Measurements from ENCODE around the gene GRB10.

GRB10 gene

DNA sequence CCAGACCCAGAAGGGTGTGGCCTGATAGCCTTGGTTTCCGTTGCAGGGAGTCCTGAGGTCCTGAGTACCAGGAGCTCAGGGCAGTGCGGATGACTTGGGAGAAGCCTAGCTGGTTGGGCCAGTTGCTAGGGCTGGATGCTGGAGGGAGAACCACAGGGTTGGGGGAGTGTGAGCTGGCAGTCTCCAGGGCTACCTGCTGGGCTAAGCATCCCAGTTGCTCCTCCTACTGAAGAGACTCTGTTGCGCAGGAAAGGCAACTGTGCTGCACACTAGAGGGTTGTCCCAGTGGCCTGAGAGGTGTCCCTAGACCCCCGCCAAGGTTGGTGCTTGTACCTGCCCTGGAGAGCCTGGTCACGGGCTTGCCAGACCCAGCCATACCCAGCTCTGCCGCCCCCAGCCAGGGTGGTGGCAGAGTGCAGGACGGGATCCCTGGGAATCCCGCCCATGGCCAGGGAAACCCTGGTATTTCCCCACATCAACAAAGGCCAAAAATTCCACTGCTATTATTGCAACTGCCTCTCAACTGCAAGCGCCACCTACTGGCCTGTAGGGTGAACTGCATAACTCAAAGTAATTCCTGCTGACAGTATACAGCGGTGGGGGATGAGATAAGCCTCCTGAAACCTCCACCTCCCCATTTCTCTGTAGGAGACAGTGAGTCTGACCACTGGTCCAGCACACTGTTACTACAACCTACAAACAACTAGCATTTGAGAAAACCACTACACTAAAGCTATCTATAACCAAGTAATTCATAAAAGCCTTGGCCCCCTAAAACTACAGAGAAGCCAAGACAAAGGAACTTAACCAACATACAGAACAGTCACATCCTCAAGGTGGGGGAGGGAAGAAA lies 149.9 kb downstream of the GRB10 start:
- H3K9me3 ChIP-seq (ENCODE audit: control insufficient read depth, low read length) = no peaks in the 10 kb centered on the region
- no peaks in the 10 kb centered on the region for H3K27me3 ChIP-seq (replicated peaks; ENCODE audit: control insufficient read depth, insufficient read depth, low read length, poor library complexity, severe bottlenecking)
- no peak overlapping the region for H3K27ac ChIP-seq (ENCODE audit: insufficient read depth, low read length, poor library complexity, severe bottlenecking)
- H3K36me3 ChIP-seq (ENCODE audit: control insufficient read depth, insufficient read depth, low read length) = no peaks in the 10 kb centered on the region
- H3K4me1 ChIP-seq (ENCODE audit: control insufficient read depth, insufficient read depth, low read length, poor library complexity, severe bottlenecking) = no peaks in the 10 kb centered on the region
- DNase-seq = peak; percentile 24 to 53 (median 26)
- H3K4me3 ChIP-seq (ENCODE audit: insufficient read depth, low read depth, low read length, poor library complexity, severe bottlenecking) = no peak overlapping the region

DNA sequence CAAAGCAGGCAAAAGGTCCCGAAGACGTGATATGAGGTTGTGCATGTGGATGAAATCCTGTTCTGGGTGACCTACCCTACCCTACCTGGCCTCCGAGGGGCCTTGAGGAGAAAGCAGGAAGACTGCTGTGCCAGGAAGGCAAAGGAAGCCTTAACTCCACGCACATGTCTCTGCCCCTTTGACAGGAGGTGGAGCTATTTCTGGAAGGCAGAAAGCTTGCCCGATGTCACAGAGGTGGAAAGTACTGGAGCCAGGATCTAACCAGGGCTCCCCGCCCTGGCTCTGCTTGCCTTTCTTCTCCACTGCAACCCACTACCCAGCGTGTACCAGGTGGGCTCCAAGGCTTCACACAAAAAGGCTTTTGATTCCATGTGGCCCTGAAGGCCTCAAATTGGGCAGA lies 151.1 kb downstream of the GRB10 start:
- Histone ChIP-seq H3K4me1 (ENCODE audit: control insufficient read depth, insufficient read depth, low read length, poor library complexity, severe bottlenecking) (no peaks in the 10 kb centered on the region), H3K27me3 (replicated peaks; ENCODE audit: control insufficient read depth, insufficient read depth, low read length, poor library complexity, severe bottlenecking) (no peaks in the 10 kb centered on the region), H3K36me3 (ENCODE audit: control insufficient read depth, insufficient read depth, low read length) (no peaks in the 10 kb centered on the region), H3K9me3 (ENCODE audit: control insufficient read depth, low read length) (no peaks in the 10 kb centered on the region), H3K4me3 (ENCODE audit: insufficient read depth, low read depth, low read length, poor library complexity, severe bottlenecking) (no peak overlapping the region), H3K27ac (ENCODE audit: insufficient read depth, low read length, poor library complexity, severe bottlenecking) (no peak overlapping the region)
- DNase-seq = no peak

DNA sequence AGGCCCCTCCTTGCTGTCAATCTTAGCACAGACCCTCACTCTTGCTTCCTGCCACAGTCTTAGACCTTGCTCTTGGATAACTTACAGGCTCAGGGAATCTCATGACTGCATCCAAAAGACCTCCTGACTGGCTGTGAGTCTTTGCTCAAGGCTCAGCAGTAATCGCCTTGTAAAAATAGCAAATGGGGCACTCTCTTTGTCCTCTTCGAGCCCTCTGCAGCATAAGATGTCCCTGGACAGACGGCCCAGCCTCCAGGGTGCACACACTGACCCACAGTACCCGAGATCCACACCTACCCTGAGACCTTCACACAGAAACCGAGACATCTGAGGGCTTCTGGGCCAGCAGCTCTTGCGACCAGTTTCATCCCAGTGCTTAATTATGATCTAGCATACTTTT lies 151.6 kb downstream of the GRB10 start:
- no peak overlapping the region for H3K27ac ChIP-seq (ENCODE audit: insufficient read depth, low read length, poor library complexity, severe bottlenecking)
- H3K27me3 ChIP-seq (replicated peaks; ENCODE audit: control insufficient read depth, insufficient read depth, low read length, poor library complexity, severe bottlenecking) = no peaks in the 10 kb centered on the region
- no peak for DNase-seq
- H3K4me3 ChIP-seq (ENCODE audit: insufficient read depth, low read depth, low read length, poor library complexity, severe bottlenecking) = no peak overlapping the region
- no peaks in the 10 kb centered on the region for H3K36me3 ChIP-seq (ENCODE audit: control insufficient read depth, insufficient read depth, low read length)
- no peaks in the 10 kb centered on the region for H3K4me1 ChIP-seq (ENCODE audit: control insufficient read depth, insufficient read depth, low read length, poor library complexity, severe bottlenecking)
- no peaks in the 10 kb centered on the region for H3K9me3 ChIP-seq (ENCODE audit: control insufficient read depth, low read length)

DNA sequence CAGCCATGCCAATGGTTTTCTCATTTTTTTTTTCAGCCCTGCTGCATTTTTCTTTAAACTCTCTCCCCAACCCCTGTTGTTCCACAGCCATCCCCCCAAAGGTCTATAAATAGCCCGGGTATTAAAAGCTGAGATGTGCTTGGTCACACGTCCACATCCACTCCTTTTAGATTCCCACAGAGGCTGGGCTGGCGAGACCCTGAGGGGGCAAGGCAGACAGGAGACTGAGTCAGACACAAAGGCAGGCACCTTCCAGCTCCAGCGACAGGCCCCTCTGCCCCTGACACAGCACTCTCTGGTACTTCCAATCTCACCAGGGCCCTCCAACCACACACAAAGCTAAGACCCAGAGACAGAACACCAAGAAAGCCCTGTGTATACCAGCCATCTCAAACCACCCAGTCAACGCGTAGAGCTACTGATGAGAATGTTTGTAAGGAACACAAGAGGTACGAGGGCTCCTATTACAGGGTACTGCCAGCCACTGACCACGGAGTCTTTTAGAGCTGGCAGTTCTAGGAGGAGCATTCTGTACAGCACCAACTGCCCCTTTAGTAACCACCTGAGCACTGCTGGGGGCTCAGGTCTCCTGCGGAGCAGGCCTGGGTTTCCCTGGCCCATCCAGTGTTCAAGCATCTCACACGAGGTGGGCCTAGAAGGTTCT lies 153.3 kb downstream of the GRB10 start:
- Histone ChIP-seq H3K27ac (ENCODE audit: insufficient read depth, low read length, poor library complexity, severe bottlenecking) (no peak overlapping the region), H3K9me3 (ENCODE audit: control insufficient read depth, low read length) (no peaks in the 10 kb centered on the region), H3K36me3 (ENCODE audit: control insufficient read depth, insufficient read depth, low read length) (no peaks in the 10 kb centered on the region), H3K4me3 (ENCODE audit: insufficient read depth, low read depth, low read length, poor library complexity, severe bottlenecking) (no peak overlapping the region), H3K4me1 (ENCODE audit: control insufficient read depth, insufficient read depth, low read length, poor library complexity, severe bottlenecking) (no peaks in the 10 kb centered on the region), H3K27me3 (replicated peaks; ENCODE audit: control insufficient read depth, insufficient read depth, low read length, poor library complexity, severe bottlenecking) (no peaks in the 10 kb centered on the region)
- no peak for DNase-seq

DNA sequence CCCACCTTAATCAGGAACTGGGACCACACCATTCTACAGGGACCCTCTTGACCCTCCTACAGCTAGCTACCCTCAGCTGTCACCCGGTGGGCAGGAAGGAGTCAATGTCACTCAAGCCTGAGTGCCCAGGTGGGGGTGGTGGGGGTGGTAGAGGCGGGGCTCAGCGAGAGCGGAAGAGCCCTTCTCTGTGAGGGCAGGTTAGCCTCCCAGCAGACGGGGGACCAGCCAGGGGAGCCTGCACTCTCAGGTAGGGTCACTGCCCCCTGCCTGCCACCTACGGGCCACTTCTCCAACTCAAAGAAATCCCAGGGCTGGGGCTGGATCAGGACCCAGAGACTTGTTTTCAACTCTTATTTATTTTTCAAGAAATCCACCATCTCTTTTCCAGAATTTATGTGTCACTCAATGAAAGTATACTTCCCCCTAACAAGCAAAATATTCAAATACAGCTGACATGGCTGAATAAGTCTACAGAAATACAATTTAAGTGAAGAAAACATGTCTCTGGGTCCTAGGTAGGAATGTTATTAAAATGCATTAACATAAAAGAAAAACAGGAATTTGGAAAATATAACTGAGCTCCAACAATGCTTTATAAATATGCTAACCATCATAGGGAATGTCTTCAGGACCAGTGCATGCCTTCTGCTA lies 154.1 kb downstream of the GRB10 start:
- H3K4me3 ChIP-seq (ENCODE audit: insufficient read depth, low read depth, low read length, poor library complexity, severe bottlenecking) = no peak overlapping the region
- no peaks in the 10 kb centered on the region for H3K27me3 ChIP-seq (replicated peaks; ENCODE audit: control insufficient read depth, insufficient read depth, low read length, poor library complexity, severe bottlenecking)

DNA sequence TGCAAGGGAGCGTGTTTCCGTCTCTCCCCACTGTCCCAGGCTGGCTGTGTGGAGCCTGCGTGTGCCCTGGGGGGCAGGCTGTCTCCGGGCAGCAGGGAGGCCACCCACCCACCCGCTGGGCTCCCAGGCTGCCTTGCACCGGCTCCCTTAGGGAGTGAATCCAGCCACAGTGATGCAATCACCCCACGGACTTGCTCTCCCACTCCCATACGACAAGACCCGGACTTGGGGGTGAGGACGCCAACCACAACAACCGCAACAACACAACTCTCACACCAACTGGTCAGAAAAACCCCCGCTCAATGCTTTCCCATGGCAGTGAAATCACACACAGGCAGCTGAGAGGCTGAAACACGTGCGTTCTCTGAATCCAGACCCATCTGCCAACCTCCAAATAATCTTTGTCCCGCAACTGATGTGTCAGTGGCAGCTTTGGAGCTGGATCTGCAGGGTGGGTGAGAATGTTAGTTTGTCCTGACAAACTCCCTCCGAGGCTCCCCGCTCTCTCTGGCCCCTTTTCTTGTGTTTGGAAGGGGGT lies 154.8 kb downstream of the GRB10 start:
- Histone ChIP-seq H3K9me3 (ENCODE audit: control insufficient read depth, low read length) (no peaks in the 10 kb centered on the region), H3K27me3 (replicated peaks; ENCODE audit: control insufficient read depth, insufficient read depth, low read length, poor library complexity, severe bottlenecking) (no peaks in the 10 kb centered on the region), H3K36me3 (ENCODE audit: control insufficient read depth, insufficient read depth, low read length) (no peaks in the 10 kb centered on the region), H3K4me1 (ENCODE audit: control insufficient read depth, insufficient read depth, low read length, poor library complexity, severe bottlenecking) (no peaks in the 10 kb centered on the region), H3K4me3 (ENCODE audit: insufficient read depth, low read depth, low read length, poor library complexity, severe bottlenecking) (no peak overlapping the region), H3K27ac (ENCODE audit: insufficient read depth, low read length, poor library complexity, severe bottlenecking) (no peak overlapping the region)
- DNase-seq = no peak

More for the DNA sequence above, 154.1 kb downstream of the GRB10 start:
- H3K27ac ChIP-seq (ENCODE audit: insufficient read depth, low read length, poor library complexity, severe bottlenecking) = no peak overlapping the region
- H3K36me3 ChIP-seq (ENCODE audit: control insufficient read depth, insufficient read depth, low read length) = no peaks in the 10 kb centered on the region
- H3K9me3 ChIP-seq (ENCODE audit: control insufficient read depth, low read length) = no peaks in the 10 kb centered on the region
- DNase-seq = no peak
- H3K4me1 ChIP-seq (ENCODE audit: control insufficient read depth, insufficient read depth, low read length, poor library complexity, severe bottlenecking) = no peaks in the 10 kb centered on the region

DNA sequence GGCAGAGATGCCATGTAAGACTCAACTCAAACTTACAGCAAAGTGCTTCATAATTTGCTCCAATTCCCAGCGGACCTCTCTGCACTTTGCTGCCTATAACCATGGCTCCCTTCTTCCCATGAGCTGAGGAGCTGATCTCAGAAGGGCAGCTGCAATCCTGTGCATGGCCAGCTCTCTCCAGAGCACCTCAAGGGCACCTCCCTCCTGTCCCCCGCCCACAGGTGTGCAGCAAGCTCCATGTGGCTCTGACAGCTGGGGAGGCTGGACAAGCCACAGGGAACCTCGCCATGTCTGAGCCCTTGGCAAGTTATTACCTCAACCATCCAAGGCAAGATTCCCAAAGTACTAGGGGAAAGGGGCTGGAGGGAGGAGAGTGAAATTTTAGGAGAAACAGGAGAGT lies 156.4 kb downstream of the GRB10 start:
- Histone ChIP-seq H3K27ac (ENCODE audit: insufficient read depth, low read length, poor library complexity, severe bottlenecking) (no peak overlapping the region), H3K27me3 (replicated peaks; ENCODE audit: control insufficient read depth, insufficient read depth, low read length, poor library complexity, severe bottlenecking) (no peaks in the 10 kb centered on the region), H3K4me3 (ENCODE audit: insufficient read depth, low read depth, low read length, poor library complexity, severe bottlenecking) (no peak overlapping the region), H3K4me1 (ENCODE audit: control insufficient read depth, insufficient read depth, low read length, poor library complexity, severe bottlenecking) (no peaks in the 10 kb centered on the region), H3K36me3 (ENCODE audit: control insufficient read depth, insufficient read depth, low read length) (no peaks in the 10 kb centered on the region), H3K9me3 (ENCODE audit: control insufficient read depth, low read length) (no peaks in the 10 kb centered on the region)
- DNase-seq = no peak

DNA sequence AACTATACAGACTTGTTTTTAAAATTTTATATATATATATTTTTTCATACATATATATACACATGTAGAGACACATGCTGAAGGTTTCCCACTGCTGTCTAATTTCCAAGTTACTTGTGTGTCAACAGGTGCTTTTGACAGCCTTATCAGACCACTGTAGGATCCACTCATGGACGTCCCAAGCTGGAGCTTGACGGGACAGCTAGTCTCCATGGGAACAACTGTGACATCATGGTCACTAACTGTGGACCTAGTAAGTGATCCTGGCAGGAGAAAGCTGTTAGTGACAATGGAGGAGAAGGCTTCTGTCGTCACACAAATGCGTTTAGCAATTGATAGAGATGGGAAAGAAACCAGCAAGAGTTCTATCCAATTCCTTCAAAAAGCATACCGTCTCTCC lies 157.3 kb downstream of the GRB10 start:
- Histone ChIP-seq H3K4me3 (ENCODE audit: insufficient read depth, low read depth, low read length, poor library complexity, severe bottlenecking) (no peak overlapping the region), H3K36me3 (ENCODE audit: control insufficient read depth, insufficient read depth, low read length) (no peaks in the 10 kb centered on the region), H3K27ac (ENCODE audit: insufficient read depth, low read length, poor library complexity, severe bottlenecking) (no peak overlapping the region), H3K27me3 (replicated peaks; ENCODE audit: control insufficient read depth, insufficient read depth, low read length, poor library complexity, severe bottlenecking) (no peaks in the 10 kb centered on the region), H3K9me3 (ENCODE audit: control insufficient read depth, low read length) (no peaks in the 10 kb centered on the region), H3K4me1 (ENCODE audit: control insufficient read depth, insufficient read depth, low read length, poor library complexity, severe bottlenecking) (no peaks in the 10 kb centered on the region)
- no peak for DNase-seq

DNA sequence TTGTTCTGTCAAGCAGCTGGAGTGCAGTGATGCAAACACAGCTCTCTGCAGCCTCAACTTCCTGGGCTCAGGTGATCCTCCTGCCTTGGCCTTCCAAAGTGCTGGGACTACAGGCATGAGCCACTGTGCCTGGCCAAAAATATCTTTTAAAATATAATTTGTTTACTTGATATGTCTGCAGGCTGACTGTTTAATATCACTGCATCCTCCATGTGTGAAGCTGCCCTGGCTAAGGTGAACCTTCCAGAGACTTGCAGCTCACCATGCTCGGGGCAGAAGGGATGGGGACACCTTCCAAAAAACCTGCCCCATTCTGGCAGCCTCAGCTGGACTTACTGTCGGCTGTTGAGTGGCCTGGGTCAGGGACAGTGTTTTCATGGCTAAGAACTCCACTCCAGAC lies 159.9 kb downstream of the GRB10 start:
- Histone ChIP-seq H3K4me3 (ENCODE audit: insufficient read depth, low read depth, low read length, poor library complexity, severe bottlenecking) (no peak overlapping the region), H3K27ac (ENCODE audit: insufficient read depth, low read length, poor library complexity, severe bottlenecking) (no peak overlapping the region), H3K9me3 (ENCODE audit: control insufficient read depth, low read length) (no peaks in the 10 kb centered on the region), H3K4me1 (ENCODE audit: control insufficient read depth, insufficient read depth, low read length, poor library complexity, severe bottlenecking) (no peaks in the 10 kb centered on the region), H3K27me3 (replicated peaks; ENCODE audit: control insufficient read depth, insufficient read depth, low read length, poor library complexity, severe bottlenecking) (no peaks in the 10 kb centered on the region), H3K36me3 (ENCODE audit: control insufficient read depth, insufficient read depth, low read length) (no peaks in the 10 kb centered on the region)
- no peak for DNase-seq
